ENCODE data around the gene BAIAP2.

Gene BAIAP2

DNA sequence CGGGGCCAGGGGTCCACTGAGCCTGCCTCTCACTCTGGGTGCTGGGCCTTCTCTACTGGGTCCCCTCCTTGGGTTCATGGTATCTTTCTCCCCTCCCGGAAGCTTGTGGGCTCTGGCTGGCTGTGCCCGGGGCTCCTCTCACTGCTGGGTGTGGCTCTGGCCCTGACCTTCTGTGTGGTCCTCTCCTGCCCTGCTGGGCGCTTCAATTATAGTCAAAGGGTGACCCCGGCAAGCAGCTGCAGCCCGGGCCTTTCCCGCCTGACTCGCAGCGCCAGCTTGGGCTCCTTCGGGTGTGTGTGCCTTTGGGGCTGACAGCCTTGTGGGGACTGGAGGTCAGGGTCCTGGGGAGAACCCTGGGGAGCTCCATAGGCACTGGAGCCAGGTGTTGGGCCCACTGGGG, 76.1 kb downstream of the BAIAP2 start:
- TF ChIP-seq ZNF565 (CRISPR knock-in tag; conservative IDR thresholded peaks at IDR 0.05; ENCODE audit: low read depth) (no peak), ESRRG (CRISPR knock-in tag; IDR thresholded peaks at IDR 0.05) (no peak), OSR1 (CRISPR knock-in tag; IDR thresholded peaks at IDR 0.05) (no peak), PPARA (CRISPR knock-in tag; IDR thresholded peaks at IDR 0.05; ENCODE audit: borderline replicate concordance) (no peak), ZNF70 (CRISPR knock-in tag; IDR thresholded peaks at IDR 0.05) (no peak), TOX (CRISPR knock-in tag; IDR thresholded peaks at IDR 0.05; ENCODE audit: borderline replicate concordance) (no peak)
- TF ChIP-seq, protein P1, sequence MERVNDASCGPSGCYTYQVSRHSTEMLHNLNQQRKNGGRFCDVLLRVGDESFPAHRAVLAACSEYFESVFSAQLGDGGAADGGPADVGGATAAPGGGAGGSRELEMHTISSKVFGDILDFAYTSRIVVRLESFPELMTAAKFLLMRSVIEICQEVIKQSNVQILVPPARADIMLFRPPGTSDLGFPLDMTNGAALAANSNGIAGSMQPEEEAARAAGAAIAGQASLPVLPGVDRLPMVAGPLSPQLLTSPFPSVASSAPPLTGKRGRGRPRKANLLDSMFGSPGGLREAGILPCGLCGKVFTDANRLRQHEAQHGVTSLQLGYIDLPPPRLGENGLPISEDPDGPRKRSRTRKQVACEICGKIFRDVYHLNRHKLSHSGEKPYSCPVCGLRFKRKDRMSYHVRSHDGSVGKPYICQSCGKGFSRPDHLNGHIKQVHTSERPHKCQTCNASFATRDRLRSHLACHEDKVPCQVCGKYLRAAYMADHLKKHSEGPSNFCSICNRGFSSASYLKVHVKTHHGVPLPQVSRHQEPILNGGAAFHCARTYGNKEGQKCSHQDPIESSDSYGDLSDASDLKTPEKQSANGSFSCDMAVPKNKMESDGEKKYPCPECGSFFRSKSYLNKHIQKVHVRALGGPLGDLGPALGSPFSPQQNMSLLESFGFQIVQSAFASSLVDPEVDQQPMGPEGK (CRISPR knock-in tag; IDR thresholded peaks at IDR 0.05; ENCODE audit: borderline replicate concordance), result no peak
- TF ChIP-seq, protein P2, sequence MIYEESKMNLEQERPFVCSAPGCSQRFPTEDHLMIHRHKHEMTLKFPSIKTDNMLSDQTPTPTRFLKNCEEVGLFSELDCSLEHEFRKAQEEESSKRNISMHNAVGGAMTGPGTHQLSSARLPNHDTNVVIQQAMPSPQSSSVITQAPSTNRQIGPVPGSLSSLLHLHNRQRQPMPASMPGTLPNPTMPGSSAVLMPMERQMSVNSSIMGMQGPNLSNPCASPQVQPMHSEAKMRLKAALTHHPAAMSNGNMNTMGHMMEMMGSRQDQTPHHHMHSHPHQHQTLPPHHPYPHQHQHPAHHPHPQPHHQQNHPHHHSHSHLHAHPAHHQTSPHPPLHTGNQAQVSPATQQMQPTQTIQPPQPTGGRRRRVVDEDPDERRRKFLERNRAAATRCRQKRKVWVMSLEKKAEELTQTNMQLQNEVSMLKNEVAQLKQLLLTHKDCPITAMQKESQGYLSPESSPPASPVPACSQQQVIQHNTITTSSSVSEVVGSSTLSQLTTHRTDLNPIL (CRISPR knock-in tag; IDR thresholded peaks at IDR 0.05; ENCODE audit: low read depth), result no peak
- no peak for ATAC-seq

DNA sequence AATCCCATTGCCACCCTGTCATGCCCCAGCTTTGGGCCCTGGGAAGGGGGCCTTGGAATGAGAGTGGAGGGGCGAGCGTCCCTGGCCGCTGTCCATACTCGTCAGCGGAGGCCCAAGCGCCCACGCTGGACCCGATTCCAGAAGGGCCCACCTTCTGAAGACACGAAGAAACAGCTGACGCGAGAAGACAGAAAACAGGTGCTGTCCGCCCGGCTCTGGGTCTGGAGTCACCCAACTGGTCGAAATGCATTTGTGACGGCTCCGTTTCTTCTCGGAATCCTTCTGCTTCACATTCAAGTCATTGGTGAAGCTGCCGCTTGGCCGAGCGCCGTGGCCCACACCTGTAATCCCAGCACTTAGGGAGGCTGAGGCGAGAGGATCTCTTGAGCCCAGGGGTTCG, 77.5 kb downstream of the BAIAP2 start:
- no peak for ATAC-seq
- no peak for TF ChIP-seq ARNTL (CRISPR knock-in tag; IDR thresholded peaks at IDR 0.05; ENCODE audit: borderline replicate concordance, low read depth)
- TF ChIP-seq, protein P3, sequence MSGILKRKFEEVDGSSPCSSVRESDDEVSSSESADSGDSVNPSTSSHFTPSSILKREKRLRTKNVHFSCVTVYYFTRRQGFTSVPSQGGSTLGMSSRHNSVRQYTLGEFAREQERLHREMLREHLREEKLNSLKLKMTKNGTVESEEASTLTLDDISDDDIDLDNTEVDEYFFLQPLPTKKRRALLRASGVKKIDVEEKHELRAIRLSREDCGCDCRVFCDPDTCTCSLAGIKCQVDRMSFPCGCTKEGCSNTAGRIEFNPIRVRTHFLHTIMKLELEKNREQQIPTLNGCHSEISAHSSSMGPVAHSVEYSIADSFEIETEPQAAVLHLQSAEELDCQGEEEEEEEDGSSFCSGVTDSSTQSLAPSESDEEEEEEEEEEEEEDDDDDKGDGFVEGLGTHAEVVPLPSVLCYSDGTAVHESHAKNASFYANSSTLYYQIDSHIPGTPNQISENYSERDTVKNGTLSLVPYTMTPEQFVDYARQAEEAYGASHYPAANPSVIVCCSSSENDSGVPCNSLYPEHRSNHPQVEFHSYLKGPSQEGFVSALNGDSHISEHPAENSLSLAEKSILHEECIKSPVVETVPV (CRISPR knock-in tag; IDR thresholded peaks at IDR 0.05), result no peak

DNA sequence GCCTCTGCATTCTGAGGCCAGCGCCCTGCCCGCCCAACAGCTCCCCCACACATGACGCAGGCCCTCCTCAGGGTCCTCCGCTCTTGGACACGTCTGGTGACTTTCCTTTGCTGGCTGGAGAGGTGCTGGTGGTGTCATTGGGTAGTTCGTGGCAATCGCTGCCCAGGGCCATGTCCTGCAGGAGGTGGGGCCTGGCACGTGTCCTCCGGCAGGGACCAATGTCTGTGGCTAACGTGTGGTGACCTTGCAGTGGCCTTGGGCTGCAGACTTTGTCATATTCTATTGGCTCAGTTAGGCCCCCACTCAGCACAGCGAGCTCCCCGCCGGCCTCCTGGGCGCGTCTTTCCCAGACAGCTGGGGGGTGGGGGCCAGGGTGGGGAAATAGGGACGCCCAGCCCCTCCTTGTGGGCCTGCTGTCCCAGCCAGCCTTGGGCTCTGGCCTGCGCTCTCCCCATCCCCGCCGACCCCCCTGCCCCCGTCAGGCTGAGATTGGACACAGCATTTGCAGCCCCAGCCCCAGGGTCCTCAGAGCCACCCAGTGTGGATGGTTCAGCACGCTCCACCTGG, 78.3 kb downstream of the BAIAP2 start:
- TF ChIP-seq GLIS3 (CRISPR knock-in tag; IDR thresholded peaks at IDR 0.05) (no peak), RARB (CRISPR knock-in tag; IDR thresholded peaks at IDR 0.05) (no peak), ZFP3 (CRISPR knock-in tag; IDR thresholded peaks at IDR 0.05) (no peak), CSDC2 (CRISPR knock-in tag; IDR thresholded peaks at IDR 0.05) (no peak), ZFP30 (CRISPR knock-in tag; IDR thresholded peaks at IDR 0.05) (no peak), BACH2 (CRISPR knock-in tag; IDR thresholded peaks at IDR 0.05; ENCODE audit: borderline replicate concordance) (no peak), ISL1 (CRISPR knock-in tag; IDR thresholded peaks at IDR 0.05) (no peak), OSR1 (CRISPR knock-in tag; IDR thresholded peaks at IDR 0.05) (no peak), ZC3H10 (CRISPR knock-in tag; IDR thresholded peaks at IDR 0.05) (no peak), SNAI2 (CRISPR knock-in tag; IDR thresholded peaks at IDR 0.05) (no peak)
- TF ChIP-seq, protein P4, sequence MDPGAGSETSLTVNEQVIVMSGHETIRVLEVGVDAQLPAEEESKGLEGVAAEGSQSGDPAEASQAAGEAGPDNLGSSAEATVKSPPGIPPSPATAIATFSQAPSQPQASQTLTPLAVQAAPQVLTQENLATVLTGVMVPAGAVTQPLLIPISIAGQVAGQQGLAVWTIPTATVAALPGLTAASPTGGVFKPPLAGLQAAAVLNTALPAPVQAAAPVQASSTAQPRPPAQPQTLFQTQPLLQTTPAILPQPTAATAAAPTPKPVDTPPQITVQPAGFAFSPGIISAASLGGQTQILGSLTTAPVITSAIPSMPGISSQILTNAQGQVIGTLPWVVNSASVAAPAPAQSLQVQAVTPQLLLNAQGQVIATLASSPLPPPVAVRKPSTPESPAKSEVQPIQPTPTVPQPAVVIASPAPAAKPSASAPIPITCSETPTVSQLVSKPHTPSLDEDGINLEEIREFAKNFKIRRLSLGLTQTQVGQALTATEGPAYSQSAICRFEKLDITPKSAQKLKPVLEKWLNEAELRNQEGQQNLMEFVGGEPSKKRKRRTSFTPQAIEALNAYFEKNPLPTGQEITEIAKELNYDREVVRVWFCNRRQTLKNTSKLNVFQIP (CRISPR knock-in tag; IDR thresholded peaks at IDR 0.05; ENCODE audit: borderline replicate concordance, low read depth), result no peak
- TF ChIP-seq, protein P2 (CRISPR knock-in tag; IDR thresholded peaks at IDR 0.05; ENCODE audit: low read depth), result no peak
- ATAC-seq, result no peak

DNA sequence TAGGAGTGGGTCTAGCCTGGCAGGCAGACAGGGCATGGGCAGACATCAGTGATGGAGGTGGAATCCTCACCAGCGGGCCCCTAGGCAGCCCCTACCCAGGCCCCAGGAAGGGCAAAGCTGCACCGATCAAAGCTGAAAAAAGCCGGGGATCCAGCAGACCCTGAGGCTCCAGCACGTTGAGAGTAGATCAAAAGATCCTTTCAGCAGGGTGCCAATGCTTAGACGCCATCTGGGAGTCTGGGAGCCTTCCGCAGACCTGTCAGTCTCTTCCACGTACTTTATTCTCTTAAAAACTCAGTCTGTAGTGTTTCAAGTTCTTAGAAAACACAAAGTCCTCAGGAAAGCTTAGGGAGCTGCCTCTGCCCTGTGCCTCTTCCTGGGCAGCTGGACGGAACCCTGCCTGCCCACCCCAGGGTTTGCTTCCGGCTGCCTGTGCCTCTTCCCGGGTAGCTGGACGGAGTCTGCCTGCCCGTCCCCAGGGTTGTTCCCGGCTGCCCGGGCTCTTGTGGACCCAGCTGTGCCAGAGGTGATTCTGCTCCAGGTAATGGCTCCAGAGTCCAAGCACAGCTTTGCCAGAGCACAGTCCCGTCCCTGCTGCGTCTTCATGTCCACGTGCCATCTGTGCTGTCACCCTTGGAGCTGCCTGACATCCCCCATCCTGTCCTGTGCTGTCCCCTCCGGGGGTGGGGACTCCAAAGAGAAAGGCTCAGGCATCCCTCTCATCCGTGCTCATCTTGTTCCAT, 79.6 kb downstream of the BAIAP2 start:
- TF ChIP-seq, protein P3 (CRISPR knock-in tag; IDR thresholded peaks at IDR 0.05), result no peak
- no peak for TF ChIP-seq ZFP30 (CRISPR knock-in tag; IDR thresholded peaks at IDR 0.05)
- no peak for TF ChIP-seq ZNF8 (CRISPR knock-in tag; IDR thresholded peaks at IDR 0.05)
- no peak for TF ChIP-seq TOX (CRISPR knock-in tag; IDR thresholded peaks at IDR 0.05; ENCODE audit: borderline replicate concordance)
- no peak for TF ChIP-seq BACH2 (CRISPR knock-in tag; IDR thresholded peaks at IDR 0.05; ENCODE audit: borderline replicate concordance)
- TF ChIP-seq SNAI2 (CRISPR knock-in tag; IDR thresholded peaks at IDR 0.05), result no peak
- TF ChIP-seq ARNTL (CRISPR knock-in tag; IDR thresholded peaks at IDR 0.05; ENCODE audit: borderline replicate concordance, low read depth), result no peak
- TF ChIP-seq CSDC2 (CRISPR knock-in tag; IDR thresholded peaks at IDR 0.05), result no peak
- TF ChIP-seq, protein P4 (CRISPR knock-in tag; IDR thresholded peaks at IDR 0.05; ENCODE audit: borderline replicate concordance, low read depth), result no peak
- TF ChIP-seq ZFP3 (CRISPR knock-in tag; IDR thresholded peaks at IDR 0.05), result no peak
- TF ChIP-seq, protein P1 (CRISPR knock-in tag; IDR thresholded peaks at IDR 0.05; ENCODE audit: borderline replicate concordance), result no peak
- TF ChIP-seq ZNF565 (CRISPR knock-in tag; conservative IDR thresholded peaks at IDR 0.05; ENCODE audit: low read depth), result no peak
- ATAC-seq, result no peak
